NCI-H187 treated with DMSO at 0.1 percent for 48 hours (cell line): ENCODE measurements around the gene MSI2.
A peak's percentile ranks its signal among the peaks of the same experiment; 100 is the strongest.
"Not testable (repeated sequence)": the region's sequence is repeated elsewhere in the genome, so short reads cannot be mapped to it uniquely, and the experiment has no call there.

Experiments
- DNase-seq: peaks from one replicate; lab custom pipeline; 2025; lab: John Stamatoyannopoulos, UW

The MSI2 gene

GRCh38 chr17:57292091-57292490 is 35.8 kb downstream of the MSI2 start:
- no peak for DNase-seq

GRCh38 chr17:57293077-57293476 is 36.8 kb downstream of the MSI2 start:
- no peak for DNase-seq

DNA sequence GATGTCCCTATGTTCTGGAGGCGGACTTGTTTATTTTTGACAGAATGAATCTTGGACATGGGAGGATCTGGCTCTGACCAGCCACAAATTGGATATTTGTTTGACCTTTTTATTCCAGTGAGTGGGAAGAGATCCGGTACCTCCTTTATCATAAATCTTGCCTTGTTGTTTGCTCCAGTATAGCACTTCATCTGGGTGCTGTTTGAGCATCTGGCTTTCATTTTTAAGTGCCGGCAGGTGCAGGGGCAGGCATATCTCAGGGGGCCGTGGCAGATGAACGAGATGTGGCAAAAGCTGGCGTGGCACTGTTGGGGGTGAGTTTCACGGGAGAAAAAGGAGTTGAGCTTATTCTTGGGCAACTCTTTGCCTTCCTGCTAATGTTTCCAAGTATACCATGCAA is 37.8 kb downstream of the MSI2 start:
- DNase-seq, result peak; percentile 71

DNA sequence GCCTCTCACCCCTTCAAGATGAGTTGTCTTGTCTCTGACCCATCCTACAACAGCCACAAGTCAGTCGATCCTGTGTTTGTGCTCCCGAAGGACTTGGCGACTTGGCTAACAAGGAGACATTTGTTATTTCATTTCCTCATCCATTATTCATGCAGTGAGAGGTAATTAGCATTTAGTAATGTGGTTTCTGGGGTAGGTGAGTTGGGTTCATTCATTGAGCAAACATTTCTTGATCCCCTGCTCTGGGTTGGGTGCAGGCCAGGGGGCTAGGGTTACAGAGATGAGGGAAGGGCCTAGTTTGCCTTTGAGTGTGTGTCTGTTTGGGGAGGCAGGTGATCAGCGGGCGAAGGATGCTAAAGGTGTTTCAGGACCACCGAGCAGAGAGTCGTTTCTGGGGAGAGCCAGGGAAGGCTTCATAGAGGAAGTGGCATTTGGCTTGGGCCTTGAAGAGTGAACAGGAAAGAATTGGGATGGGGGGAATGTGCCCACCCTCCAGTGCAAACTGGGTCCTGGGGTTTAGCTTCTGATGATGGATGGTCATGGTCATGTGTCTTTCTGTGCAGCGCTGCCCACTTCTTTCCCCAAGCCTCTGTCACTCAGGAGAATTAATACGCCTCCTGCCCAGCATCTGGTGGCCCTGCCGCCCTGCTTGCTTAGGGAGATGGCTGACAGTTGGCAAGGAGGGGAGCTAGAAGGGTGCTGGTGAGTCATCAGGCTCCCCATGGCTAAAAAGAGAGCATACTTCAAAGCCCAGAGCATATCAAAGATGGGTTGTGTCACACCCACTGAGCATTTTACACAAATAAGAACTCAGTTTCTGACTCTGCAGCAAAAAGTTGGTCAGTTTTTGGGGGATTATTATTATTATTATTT is 38.5 kb downstream of the MSI2 start:
- DNase-seq, result peak; percentile 51

- no peak for DNase-seq
Observed at GRCh38 chr17:57295526-57296023, 39.3 kb downstream of the MSI2 start.

- peak; percentile 21 for DNase-seq
Observed at GRCh38 chr17:57296231-57296630, 39.9 kb downstream of the MSI2 start.

DNA sequence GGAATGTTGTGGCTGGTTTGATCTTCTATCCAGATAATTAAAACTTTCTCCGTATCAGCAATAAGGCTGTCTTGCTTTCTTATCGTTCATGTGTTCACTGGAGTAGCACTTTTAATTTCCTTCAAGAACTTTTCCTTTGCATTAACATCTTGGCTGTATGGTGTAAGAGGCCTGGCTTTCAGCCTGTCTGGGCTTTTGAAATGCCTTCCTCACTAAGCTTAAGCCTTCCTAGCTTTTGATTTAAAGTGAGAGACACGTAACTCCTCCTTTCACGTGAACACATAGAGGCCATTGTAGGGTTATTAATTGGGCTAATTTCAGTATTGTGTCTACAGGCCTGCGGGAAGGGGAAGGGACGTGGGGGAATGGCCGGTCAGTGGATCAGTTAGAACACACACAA is 42.9 kb downstream of the MSI2 start:
- DNase-seq, result no peak

- DNase-seq, result not testable (repeated sequence)
Observed at GRCh38 chr17:57300592-57300991, 44.3 kb downstream of the MSI2 start.

GRCh38 chr17:57302690-57303465 is 46.6 kb downstream of the MSI2 start:
- no peak for DNase-seq

GRCh38 chr17:57305144-57305728 is 48.9 kb downstream of the MSI2 start:
- no peak for DNase-seq

GRCh38 chr17:57305908-57306504 is 49.7 kb downstream of the MSI2 start:
- no peak for DNase-seq

GRCh38 chr17:57308543-57309186 is 52.3 kb downstream of the MSI2 start:
- DNase-seq, result no peak

DNA sequence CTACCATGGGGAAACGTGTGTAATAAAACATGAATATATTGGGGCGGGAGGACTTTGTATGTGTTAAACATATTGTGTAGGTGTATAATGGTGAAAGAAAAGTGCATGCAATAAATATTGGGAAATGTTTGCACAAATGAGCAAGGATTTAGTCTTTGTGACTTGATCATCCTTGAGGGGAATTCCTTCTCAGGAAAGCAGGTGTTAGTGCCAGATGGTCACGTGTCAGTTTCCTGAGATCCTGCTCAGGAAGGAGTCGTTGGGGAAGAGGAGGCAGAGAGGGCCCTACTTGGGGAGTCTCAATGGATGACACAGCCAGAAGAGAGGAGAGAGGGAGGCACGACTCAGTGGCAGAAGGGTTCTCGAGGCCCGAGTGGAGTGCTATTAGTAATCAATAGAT is 53.2 kb downstream of the MSI2 start:
- DNase-seq, result no peak

DNA sequence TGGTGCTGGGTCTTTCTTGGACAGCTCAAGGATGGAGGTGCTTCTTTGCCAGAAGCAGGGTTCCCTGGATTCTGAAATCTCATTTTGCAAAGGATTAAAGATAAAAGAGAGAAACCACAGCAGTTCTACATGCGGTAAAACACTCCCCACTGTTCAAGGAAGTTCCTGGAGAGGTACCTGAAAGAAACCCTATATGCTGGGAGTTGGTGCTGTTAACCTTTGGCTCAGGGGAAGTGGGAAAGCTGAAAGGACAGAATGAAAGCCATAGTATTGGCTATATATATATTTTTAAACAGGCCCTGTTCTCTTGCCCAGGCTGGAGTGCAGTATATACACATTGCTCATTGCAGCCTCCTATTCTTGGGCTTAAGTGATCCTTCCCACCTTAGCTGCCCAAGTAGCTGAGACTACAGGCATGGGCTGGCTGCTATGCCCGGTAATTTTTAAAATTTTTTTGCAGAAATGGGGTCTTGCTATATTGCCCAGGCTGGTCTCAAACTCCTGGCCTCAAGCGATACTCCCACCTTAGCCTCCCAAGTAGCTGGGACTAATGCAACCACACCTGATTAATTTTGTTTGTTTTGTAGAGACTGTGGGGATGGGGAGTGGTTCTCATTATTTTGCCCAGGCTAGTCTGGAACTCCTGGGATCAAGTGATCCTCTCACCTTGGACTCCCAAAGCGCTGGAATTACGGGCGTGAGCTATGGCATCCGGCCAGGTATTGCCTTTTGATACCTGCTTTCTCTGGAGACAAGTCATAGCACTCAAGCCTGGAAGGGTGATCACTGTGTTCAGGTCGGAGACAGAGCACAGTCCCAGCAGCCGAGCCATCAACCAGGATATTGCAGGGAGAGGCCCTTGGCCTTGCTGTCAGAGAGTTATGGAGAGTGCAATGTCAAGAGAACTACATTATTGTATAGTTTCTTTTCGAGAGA is 55.2 kb downstream of the MSI2 start:
- no peak for DNase-seq

DNA sequence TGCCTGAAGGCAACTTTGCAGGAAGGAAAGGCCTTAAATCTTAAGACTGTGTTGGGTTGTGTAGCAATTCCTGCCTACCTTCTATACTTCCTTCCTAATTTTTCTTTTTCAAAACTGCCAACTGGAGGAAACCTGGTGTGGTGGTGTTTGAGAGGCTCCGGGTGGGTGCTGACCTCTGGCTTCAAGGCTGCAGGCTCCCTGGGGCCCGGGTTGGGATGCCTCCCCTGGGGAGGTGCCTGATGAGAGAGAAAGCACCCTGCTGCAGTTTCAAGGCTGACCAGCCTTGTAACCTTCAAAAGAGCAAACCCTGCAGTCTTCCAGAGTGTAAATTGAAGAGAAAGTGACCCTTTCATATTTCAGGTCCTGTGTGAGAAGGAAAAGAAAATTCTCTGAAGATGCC is 55.9 kb downstream of the MSI2 start:
- no peak for DNase-seq

GRCh38 chr17:57313097-57313835 is 56.9 kb downstream of the MSI2 start:
- no peak for DNase-seq

- DNase-seq, result no peak
Observed at GRCh38 chr17:57315061-57316015, 59.0 kb downstream of the MSI2 start.

- no peak for DNase-seq
Observed at GRCh38 chr17:57316361-57316760, 60.0 kb downstream of the MSI2 start.

DNA sequence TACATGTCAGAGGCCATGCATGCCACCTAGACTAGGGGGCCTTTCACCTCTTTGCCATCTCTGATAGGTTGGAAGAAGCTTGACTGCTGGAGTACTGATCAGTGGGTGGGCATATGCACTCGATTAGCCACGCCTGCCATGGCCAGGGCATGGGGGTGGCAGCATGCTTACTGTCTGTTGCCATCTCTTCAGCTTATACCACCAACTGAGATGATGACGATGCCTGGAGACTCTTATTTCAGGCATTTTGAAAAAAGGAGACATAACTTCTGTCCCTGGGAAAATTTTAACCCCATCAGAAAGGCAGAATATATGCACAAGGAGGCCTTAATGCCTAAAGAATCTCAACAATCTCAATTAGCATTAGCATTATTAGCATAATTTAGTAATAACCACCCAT is 60.8 kb downstream of the MSI2 start:
- no peak for DNase-seq
